Activated CD8-positive, alpha-beta memory T cell treated with anti-CD3 and anti-CD28 coated beads for 48 hours (primary cell): ENCODE data around the gene PRKCH.
"Not testable (repeated sequence)": the region's sequence is repeated elsewhere in the genome, so short reads cannot be mapped to it uniquely, and the experiment has no call there.

Experiments used
- DNase-seq, 3 experiments: peaks; one replicate each; pipeline ENCODE4 v3.0.0-alpha.2; 2020; ENCODE audit warnings: low read depth in 2 of 3, low spot score in 2 of 3

The PRKCH gene

DNA sequence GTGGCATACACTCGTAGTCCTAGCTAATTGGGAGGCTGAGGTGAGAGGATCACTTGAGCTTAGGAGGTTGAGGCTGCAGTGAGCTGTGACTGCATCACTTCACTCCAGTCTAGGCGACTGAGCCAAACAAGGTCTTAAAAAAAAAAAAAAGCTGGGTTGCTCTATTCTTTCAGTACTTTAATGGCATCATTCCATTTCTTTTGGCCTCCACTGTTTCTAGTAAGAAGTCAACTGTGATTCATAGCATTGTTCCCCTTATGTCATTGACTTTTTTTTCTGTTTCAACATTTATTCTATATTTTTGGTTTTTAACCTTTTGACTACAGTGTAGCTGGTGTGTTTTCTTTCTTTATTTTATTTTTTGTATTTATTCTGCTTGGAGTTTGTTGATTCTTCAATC, 16.7 kb upstream of the PRKCH start:
- no peak for DNase-seq

GRCh38 chr14:61308198-61308597, 13.2 kb upstream of the PRKCH start:
- DNase-seq = no peak

GRCh38 chr14:61308701-61309100, 12.7 kb upstream of the PRKCH start:
- not testable (repeated sequence) for DNase-seq

DNA sequence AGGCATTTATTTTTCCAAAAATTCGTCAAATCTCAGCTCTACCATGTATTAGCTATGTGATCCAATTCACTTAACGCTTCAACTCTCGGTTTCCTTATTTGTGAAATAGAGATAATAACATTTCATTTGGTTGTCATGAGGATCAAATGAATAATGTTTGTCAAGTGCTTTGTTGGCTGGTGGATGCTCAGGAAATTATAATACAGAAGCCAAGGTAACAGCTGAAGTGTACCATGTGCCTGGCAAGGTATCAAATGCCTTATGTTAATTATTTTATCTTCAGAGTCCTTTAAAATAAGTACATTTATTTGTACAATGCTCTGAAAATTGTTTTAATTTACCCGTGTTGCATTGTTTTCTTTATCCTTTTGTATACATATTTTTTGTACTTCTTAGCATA, 6.1 kb upstream of the PRKCH start:
- no peak for DNase-seq

- DNase-seq = no peak
Measured at GRCh38 chr14:61319086-61319485, 2.3 kb upstream of the PRKCH start.

DNA sequence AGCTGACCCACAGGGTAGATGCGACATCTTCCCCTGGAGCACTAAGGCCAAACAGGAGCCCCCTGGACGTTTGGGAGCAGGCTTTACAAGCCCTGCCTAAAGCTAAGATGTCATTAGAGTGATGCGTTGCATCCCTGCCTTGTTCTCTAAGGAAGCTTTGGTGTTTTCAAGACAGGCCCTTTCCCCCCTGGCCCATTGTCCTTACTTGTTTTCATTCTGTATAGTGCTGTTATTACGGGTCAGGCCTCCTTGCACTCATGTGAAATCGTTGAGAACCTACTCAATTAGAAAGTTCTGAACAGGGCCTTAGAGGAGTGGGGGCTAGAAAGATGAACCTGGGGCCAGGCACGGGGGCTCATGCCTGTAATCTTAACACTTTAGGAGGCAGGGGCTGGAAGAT, 1.7 kb upstream of the PRKCH start:
- DNase-seq = no peak

DNA sequence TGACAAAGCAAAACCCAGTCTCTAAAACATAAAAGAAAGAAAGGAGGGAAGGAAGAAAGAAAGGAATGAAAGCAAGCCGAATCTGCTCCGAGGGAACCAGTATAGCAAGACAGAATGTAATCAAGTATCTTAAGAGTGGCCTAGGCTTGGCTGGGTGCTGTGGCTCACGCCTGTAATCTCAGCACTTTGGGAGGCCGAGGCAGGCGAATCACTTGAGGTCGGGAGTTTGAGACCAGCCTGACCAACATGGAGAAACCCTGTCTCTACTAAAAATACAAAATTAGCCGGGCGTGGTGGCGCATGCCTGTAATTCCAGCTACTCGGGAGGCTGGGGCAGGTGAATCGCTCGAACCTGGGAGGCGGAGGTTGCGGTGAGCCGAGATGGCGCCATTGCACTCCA, 1.2 kb upstream of the PRKCH start:
- DNase-seq = not testable (repeated sequence)

DNA sequence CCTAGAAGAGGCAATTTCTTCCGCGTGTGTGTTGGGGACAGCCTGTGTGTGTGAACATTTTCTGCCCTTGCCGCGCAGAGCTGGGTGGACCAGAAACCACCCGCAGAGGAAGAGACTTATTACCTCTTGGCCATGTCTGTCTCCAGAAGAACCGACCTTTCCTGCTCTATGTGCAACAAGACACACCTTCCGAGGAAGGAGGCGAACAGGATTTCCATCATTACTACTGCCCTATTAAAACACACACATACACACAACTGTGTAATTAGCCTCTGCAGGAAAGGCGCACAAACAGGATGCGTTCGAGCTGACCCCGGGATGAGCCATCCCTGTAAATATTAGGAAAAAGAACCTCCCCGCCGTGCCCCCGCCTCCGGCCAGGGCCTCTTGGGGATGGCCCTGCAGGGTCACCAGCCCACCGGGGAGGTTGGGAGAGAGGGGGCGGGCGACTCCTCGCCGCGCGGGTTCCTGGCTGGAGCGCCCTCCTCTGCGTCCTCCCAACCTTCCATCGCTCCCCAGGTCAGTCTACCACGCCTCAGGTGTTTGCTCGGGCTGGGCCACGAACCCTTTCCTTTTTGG, 484 bp upstream of the PRKCH start:
- DNase-seq = no peak

GRCh38 chr14:61322011-61322798, 826 bp downstream of the PRKCH start:
- no peak for DNase-seq

GRCh38 chr14:61322799-61323290, 1.5 kb downstream of the PRKCH start:
- no peak for DNase-seq

GRCh38 chr14:61323970-61324369, 2.6 kb downstream of the PRKCH start:
- DNase-seq = no peak

GRCh38 chr14:61325166-61325565, 3.8 kb downstream of the PRKCH start:
- no peak for DNase-seq

DNA sequence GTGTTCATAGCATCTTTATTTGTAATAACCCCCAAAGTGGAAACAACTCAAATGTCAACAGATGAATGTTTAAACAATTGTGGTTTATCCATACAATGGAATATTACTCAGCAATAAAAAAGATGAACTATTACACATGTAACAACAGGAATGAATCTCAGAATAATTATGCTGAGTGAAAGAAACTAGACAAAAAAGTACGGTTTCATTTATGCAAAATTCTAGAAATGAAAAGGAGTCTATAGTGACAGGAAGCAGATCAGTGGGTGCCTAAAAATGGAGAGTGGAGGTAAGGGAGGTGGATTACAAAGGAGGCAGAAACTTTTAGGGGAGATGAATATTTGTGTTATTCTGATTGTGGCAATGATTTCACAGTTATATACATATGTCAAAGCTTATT, 4.8 kb downstream of the PRKCH start:
- no peak for DNase-seq

DNA sequence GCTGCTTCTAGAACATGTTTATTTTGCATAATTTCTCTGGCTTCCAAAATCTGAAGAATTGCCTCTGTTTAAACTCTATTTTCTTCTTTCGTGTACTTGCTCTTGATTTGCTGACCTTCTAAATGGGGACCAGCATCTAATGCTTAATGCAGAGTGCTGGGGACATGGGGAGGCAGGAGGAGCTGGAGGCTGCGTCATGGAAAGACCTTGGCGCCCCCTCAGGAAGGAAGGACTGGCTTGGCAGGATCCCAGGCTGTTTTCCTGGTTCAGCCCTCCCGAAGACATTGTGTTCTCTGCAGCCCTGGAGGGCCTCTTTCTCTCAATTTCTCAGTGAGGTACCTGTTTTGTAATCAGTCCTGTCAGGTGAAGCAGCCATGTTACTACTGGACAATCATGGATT, 5.5 kb downstream of the PRKCH start:
- no peak for DNase-seq

DNA sequence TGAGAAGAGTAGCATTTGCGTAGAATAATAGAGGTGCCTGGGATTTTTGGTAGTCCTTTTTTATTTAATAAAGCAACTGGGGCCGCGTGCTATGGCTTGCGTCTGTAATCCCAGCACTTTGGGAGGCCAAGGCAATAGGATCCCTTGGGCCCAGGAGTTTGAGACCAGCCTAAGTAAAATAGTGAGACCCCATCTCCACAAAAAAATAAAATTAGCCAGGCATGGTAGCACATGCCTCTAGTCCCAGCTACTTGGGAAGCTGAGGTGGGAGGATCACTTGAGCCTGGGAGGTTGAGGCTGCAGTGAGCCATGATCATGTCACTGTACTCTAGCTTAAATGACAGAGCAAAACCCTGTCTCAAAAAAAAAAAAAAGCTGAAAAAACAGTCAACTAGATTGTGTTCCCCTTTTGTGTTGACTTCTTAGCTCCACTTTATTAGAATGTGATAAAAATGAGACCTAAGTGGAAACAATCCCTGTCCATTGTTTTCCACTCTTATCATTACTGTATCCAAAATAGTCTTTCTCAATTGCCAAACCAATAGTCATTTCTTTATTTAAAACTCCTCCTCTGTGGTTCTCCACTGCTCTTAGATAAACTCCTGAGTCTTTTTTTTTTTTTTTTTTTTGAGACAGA, 7.4 kb downstream of the PRKCH start:
- DNase-seq = no peak

- no peak for DNase-seq
Measured at GRCh38 chr14:61329478-61330051, 8.2 kb downstream of the PRKCH start.

DNA sequence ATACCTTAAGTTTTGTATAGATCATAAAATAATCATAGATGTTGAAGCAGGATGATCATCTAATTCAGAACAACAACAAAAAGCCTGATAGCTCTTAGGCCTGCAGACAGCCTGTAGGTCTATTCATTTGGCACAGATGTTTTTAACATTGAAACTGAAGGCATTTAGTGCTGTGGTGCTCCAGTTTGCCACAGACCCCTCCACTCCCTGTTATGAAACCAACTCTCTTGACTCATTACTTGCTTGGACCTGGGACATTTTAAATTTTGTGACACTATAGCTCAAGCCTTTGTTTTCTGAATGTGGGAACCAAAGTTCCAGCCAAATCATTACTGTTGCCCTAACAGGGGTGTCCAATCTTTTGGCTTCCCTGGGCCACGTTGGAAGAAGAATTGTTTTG, 9.1 kb downstream of the PRKCH start:
- no peak for DNase-seq

- DNase-seq = no peak
Measured at GRCh38 chr14:61331992-61332657, 10.7 kb downstream of the PRKCH start.

DNA sequence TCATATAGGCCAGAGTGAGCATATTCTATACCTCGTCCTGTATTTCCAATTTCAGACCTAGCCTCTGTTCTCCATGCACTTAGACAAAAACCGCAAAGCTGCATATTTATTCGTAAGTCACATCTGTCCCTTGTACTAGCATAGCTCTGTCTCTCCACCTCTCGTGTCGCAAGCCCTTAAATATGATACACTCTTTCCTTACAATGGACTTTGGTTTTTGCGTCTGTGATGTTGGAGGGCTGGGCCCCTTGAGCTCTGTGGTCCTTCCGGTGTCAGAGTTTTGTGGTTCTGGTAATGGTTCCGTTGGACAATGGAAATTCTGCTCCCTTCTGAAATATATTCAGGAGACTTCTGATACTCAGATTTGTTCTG, 11.3 kb downstream of the PRKCH start:
- DNase-seq = no peak

GRCh38 chr14:61333087-61333486, 11.7 kb downstream of the PRKCH start:
- no peak for DNase-seq

DNA sequence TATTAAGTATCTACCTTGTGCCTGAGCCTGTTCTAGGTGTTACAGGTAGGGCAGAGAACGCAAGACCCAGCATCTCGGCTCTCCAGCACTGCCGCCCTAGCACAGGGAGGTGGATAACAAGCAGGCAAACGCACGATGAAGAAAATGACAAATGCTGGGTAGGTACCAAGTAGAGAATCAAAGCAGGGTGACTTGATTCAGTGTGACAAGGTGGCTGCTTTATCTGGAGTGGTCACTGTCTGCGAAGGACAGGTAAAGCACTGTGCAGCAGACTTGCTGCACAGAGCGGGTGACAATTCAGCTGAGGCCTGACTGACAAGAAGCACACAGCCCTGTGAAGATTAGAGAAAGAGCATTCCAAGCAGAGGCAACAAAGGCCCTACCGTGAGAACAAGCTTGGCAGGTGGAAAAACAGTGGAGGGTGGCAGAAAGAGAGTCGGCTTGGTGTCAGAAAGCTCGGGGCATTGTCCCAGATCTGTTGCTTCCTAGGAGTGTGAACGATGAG, 12.9 kb downstream of the PRKCH start:
- DNase-seq = no peak
